C4-2B (cell line): Measurements from ENCODE around the gene PRKCI.

ENCODE experiments used
- ZFX ChIP-seq: fragments of 450-650 bp; IDR thresholded peaks from 2 replicates; pipeline ENCODE4 v1.6.1; 2017
- TF ChIP-seq, protein P1 (sequence below): fragments of 450-650 bp; conservative IDR thresholded peaks from 2 replicates; pipeline ENCODE4 v1.5.1; 2017; ENCODE audit warnings: mild to moderate bottlenecking

DNA sequence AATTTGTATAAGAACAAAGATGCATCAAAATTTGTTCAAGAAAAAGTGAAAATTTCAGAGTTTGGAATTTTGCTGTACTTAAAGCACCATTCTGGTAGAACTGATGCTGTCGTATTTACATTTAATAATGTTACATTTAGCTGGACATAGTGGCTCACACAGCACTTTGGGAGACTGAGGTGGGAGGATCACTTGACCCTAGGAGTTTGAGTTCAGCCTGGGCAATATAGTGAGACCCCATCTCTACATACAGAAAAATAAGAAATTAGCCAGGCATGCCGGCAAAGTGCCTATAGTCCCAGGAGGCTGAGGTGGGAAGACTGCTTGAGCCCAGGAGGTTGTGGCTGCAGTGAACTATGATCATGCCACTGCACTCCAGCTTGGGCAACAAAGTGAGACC lies 83.8 kb downstream of the PRKCI start:
- TF ChIP-seq, protein P1, sequence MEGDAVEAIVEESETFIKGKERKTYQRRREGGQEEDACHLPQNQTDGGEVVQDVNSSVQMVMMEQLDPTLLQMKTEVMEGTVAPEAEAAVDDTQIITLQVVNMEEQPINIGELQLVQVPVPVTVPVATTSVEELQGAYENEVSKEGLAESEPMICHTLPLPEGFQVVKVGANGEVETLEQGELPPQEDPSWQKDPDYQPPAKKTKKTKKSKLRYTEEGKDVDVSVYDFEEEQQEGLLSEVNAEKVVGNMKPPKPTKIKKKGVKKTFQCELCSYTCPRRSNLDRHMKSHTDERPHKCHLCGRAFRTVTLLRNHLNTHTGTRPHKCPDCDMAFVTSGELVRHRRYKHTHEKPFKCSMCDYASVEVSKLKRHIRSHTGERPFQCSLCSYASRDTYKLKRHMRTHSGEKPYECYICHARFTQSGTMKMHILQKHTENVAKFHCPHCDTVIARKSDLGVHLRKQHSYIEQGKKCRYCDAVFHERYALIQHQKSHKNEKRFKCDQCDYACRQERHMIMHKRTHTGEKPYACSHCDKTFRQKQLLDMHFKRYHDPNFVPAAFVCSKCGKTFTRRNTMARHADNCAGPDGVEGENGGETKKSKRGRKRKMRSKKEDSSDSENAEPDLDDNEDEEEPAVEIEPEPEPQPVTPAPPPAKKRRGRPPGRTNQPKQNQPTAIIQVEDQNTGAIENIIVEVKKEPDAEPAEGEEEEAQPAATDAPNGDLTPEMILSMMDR: no peak
- no peak for TF ChIP-seq ZFX
